H9 (cell line): ENCODE results near the gene SEBOX. TPM values are rescaled to one million over a fixed set of nuclear protein-coding genes. Genes with fewer than 3 reads are reported as not detected.

Experiments used
- DNase-seq: peaks from one replicate; pipeline ENCODE4 v3.0.0-alpha.2; 2017
- H2AFZ ChIP-seq: one replicate; pipeline ENCODE4 v1.6.1; 2013; ENCODE audit warnings: mild to moderate bottlenecking, low read length, control low read depth, moderate library complexity
- H2AK5ac ChIP-seq: 2 replicates; pipeline ENCODE4 v1.6.1; 2013; ENCODE audit warnings: low read length, control low read depth, mixed read lengths; ENCODE audit not compliant: insufficient read length
- H2BK120ac ChIP-seq: one replicate; pipeline ENCODE4 v1.6.1; 2013; ENCODE audit warnings: low read depth, mild to moderate bottlenecking, low read length, control low read depth, inconsistent platforms; ENCODE audit not compliant: poor library complexity, severe bottlenecking
- H2BK12ac ChIP-seq: 2 replicates; pipeline ENCODE4 v1.6.1; 2013; ENCODE audit warnings: low read length, control low read depth, mixed read lengths, low read depth; ENCODE audit not compliant: insufficient read length
- H2BK15ac ChIP-seq: 2 replicates; pipeline ENCODE4 v1.6.1; 2013; ENCODE audit warnings: low read depth, low read length, control low read depth
- H2BK20ac ChIP-seq: one replicate; pipeline ENCODE4 v1.6.1; 2013; ENCODE audit warnings: low read depth, mild to moderate bottlenecking, low read length, control low read depth, inconsistent platforms; ENCODE audit not compliant: poor library complexity, severe bottlenecking
- H2BK5ac ChIP-seq: 2 replicates; pipeline ENCODE4 v1.6.1; 2013; ENCODE audit warnings: low read length, control low read depth, mixed read lengths; ENCODE audit not compliant: insufficient read length
- H3K14ac ChIP-seq: 2 replicates; pipeline ENCODE4 v1.6.1; 2013; ENCODE audit warnings: low read length, control low read depth; ENCODE audit not compliant: insufficient read depth
- H3K18ac ChIP-seq: 2 replicates; pipeline ENCODE4 v1.6.1; 2013; ENCODE audit warnings: low read depth, mild to moderate bottlenecking, mixed read lengths, low read length, control low read depth; ENCODE audit not compliant: insufficient read length
- H3K23ac ChIP-seq: 2 replicates; pipeline ENCODE4 v1.6.1; 2013; ENCODE audit warnings: low read length, control low read depth, mixed read lengths, low read depth; ENCODE audit not compliant: insufficient read length
- H3K23me2 ChIP-seq: 2 replicates; pipeline ENCODE4 v1.6.1; 2013; ENCODE audit warnings: low read depth, mild to moderate bottlenecking, mixed read lengths, low read length, control low read depth; ENCODE audit not compliant: insufficient read length, poor library complexity, severe bottlenecking
- H3K27ac ChIP-seq: 2 replicates; pipeline ENCODE4 v1.5.1; 2013; ENCODE audit warnings: low read length, control low read depth, mixed read lengths, low read depth; ENCODE audit not compliant: insufficient read length
- H3K27me3 ChIP-seq: 2 replicates; pipeline ENCODE4 v1.6.1; 2013; ENCODE audit warnings: low read length, control low read depth, inconsistent platforms; ENCODE audit not compliant: insufficient read depth
- H3K4ac ChIP-seq: 2 replicates; pipeline ENCODE4 v1.6.1; 2013; ENCODE audit warnings: low read depth, mild to moderate bottlenecking, control low read depth, inconsistent platforms, low read length, moderate library complexity
- H3K4me1 ChIP-seq: 2 replicates; pipeline ENCODE4 v1.6.1; 2013; ENCODE audit warnings: low read length, control low read depth, inconsistent platforms; ENCODE audit not compliant: insufficient read depth
- H3K4me2 ChIP-seq: 2 replicates; pipeline ENCODE4 v1.6.1; 2013; ENCODE audit warnings: low read length, control low read depth, mixed read lengths; ENCODE audit not compliant: insufficient read length, insufficient read depth
- H3K56ac ChIP-seq: 2 replicates; pipeline ENCODE4 v1.6.1; 2013; ENCODE audit warnings: low read depth, mild to moderate bottlenecking, mixed read lengths, low read length, control low read depth; ENCODE audit not compliant: insufficient read length
- H3K79me1 ChIP-seq: 2 replicates; pipeline ENCODE4 v1.6.1; 2013; ENCODE audit warnings: low read depth, mild to moderate bottlenecking, moderate library complexity, low read length, control low read depth, inconsistent platforms; ENCODE audit not compliant: insufficient read depth, poor library complexity, severe bottlenecking
- H3K79me2 ChIP-seq: 2 replicates; pipeline ENCODE4 v1.6.1; 2013; ENCODE audit warnings: low read length, control low read depth, inconsistent platforms; ENCODE audit not compliant: insufficient read depth
- H3K9ac ChIP-seq: 2 replicates; pipeline ENCODE4 v1.6.1; 2013; ENCODE audit warnings: low read length, control low read depth, mixed read lengths; ENCODE audit not compliant: insufficient read length; ENCODE audit errors: extremely low read depth
- H3K9me3 ChIP-seq: one replicate; pipeline ENCODE4 v1.6.1; 2013; ENCODE audit warnings: low read depth, low read length, inconsistent platforms; ENCODE audit not compliant: control insufficient read depth
- H3T11ph ChIP-seq: one replicate; pipeline ENCODE4 v1.6.1; 2013; ENCODE audit warnings: mild to moderate bottlenecking, low read length, control low read depth, inconsistent platforms
- H4K20me1 ChIP-seq: one replicate; pipeline ENCODE4 v1.6.1; 2013; ENCODE audit not compliant: control insufficient read depth, insufficient read length, insufficient read depth
- H4K5ac ChIP-seq: 2 replicates; pipeline ENCODE4 v1.6.1; 2013; ENCODE audit warnings: low read depth, mild to moderate bottlenecking, mixed read lengths, low read length, control low read depth; ENCODE audit not compliant: insufficient read length
- H4K8ac ChIP-seq: replicated peaks from 2 replicates; pipeline ENCODE4 v1.6.1; 2013; ENCODE audit warnings: low read length, control low read depth, mixed read lengths, low read depth; ENCODE audit not compliant: insufficient read length
- H4K91ac ChIP-seq: 2 replicates; pipeline ENCODE4 v1.6.1; 2013; ENCODE audit warnings: low read depth, mild to moderate bottlenecking, moderate library complexity, mixed read lengths, low read length, control low read depth; ENCODE audit not compliant: insufficient read length
- H3K27ac Mint-ChIP-seq, 3 experiments: 2 replicates in 2 of 3; 3 replicates in 1 of 3; pipeline ENCODE4 v1.8.0; 2020 to 2021; ENCODE audit warnings: mixed read lengths in 3 of 3, mild to moderate bottlenecking in 1 of 3, moderate library complexity in 1 of 3
- H3K27me3 Mint-ChIP-seq: 2 replicates; pipeline ENCODE4 v1.8.0; 2021; ENCODE audit warnings: low read depth, mild to moderate bottlenecking, moderate library complexity, mixed read lengths
- H3K36me3 Mint-ChIP-seq, 3 experiments: 2 replicates in 2 of 3; 3 replicates in 1 of 3; pipeline ENCODE4 v1.8.0; 2020 to 2021; ENCODE audit warnings: low read depth in 3 of 3, mixed read lengths in 3 of 3; ENCODE audit not compliant: insufficient read depth in 1 of 3
- H3K4me1 Mint-ChIP-seq, 2 experiments: 2 replicates each; pipeline ENCODE4 v1.8.0; 2020; ENCODE audit warnings: mixed read lengths in 2 of 2
- H3K4me3 Mint-ChIP-seq, 2 experiments: 2 replicates in 1 of 2; 3 replicates in 1 of 2; pipeline ENCODE4 v1.8.0; 2020 to 2021; ENCODE audit warnings: mild to moderate bottlenecking in 2 of 2, mixed read lengths in 2 of 2, moderate library complexity in 1 of 2
- H3K9me3 Mint-ChIP-seq, 2 experiments: 2 replicates in 1 of 2; 3 replicates in 1 of 2; pipeline ENCODE4 v1.8.0; 2020; ENCODE audit warnings: mild to moderate bottlenecking in 2 of 2, mixed read lengths in 2 of 2, moderate library complexity in 1 of 2
- CTCF ChIP-seq: fragments of 200-600 bp; sonication (generic); conservative IDR thresholded peaks from 3 replicates; pipeline ENCODE4 v1.8.0; 2021; ENCODE audit warnings: antibody characterized with exemption, mild to moderate bottlenecking
- WGBS: extraction: QIAGEN DNeasy Blood & Tissue Kit; methylation state at CpG from one replicate; pipeline ENCODE4 v1.1.7; 2013; ENCODE audit warnings: missing lambda C conversion rate, low lambda C conversion rate, mixed read lengths; ENCODE audit not compliant: insufficient read length; ENCODE audit errors: extremely low coverage; 5-methylcytosine and 5-hydroxymethylcytosine counted together
- total RNA-seq: library from RNA; stranded (reverse); gene quantifications from 2 replicates; pipeline ENCODE4 v1.2.1, GENCODE V29; 2021

The SEBOX gene
- total RNA-seq, 1 experiment from 2014 or later: not detected

GRCh38 chr17:28367641-28368305 is 2.8 kb upstream of the SEBOX start:
- Histone ChIP-seq H4K20me1 (peaks cover 2% of the 10 kb centered on the region), H3K9ac (no peak overlapping the region), H3K79me2 (no peaks in the 10 kb centered on the region), H2BK12ac (no peak overlapping the region), H2BK20ac (no peak overlapping the region), H3K23ac (no peak overlapping the region), H2AK5ac (no peak overlapping the region), H4K5ac (no peak overlapping the region), H4K91ac (no peak overlapping the region), H3K4me2 (no peak overlapping the region), H3K27ac (no peak overlapping the region), H2BK5ac (no peak overlapping the region), H3K14ac (no peak overlapping the region), H2AFZ (no peak overlapping the region), H3K27me3 (peaks cover 5% of the 10 kb centered on the region; the same call in 1 of the 2 replicates), H3K18ac (no peak overlapping the region), H3K4ac (no peak overlapping the region), H3K56ac (no peak overlapping the region), H2BK120ac (no peak overlapping the region), H2BK15ac (no peak overlapping the region), H4K8ac (no peak overlapping the region), H3K79me1 (no peaks in the 10 kb centered on the region), H3K23me2 (peaks cover 10% of the 10 kb centered on the region), H3T11ph (no peak overlapping the region), H3K9me3 (no peaks in the 10 kb centered on the region), H3K4me1 (peaks cover 2% of the 10 kb centered on the region; the same call in 1 of the 2 replicates)
- no peak for TF ChIP-seq CTCF
- Mint-ChIP-seq H3K27ac (no peak overlapping the region), H3K36me3 (peaks cover 0 to 5% (median 0%) of the 10 kb centered on the region in 3 experiments; a peak in 2 of 7 replicates), H3K4me3 (no peak overlapping the region), H3K4me1 (peaks cover 14 to 19% of the 10 kb centered on the region in 2 experiments), H3K27me3 (peaks cover 9% of the 10 kb centered on the region), H3K9me3 (no peaks in the 10 kb centered on the region; a peak in 1 of 5 replicates)
- no peak for DNase-seq
- no CpG with 5 or more reads among the region's 21 CpGs for WGBS
